Ectodermal cell (in vitro differentiated cells): Measurements from ENCODE around the gene FEM1A.
"Not testable (repeated sequence)": the region's sequence is repeated elsewhere in the genome, so short reads cannot be mapped to it uniquely, and the experiment has no call there.

Experiments used
- H3K27ac ChIP-seq: 2 replicates; pipeline ENCODE4 v1.7.0; 2013; ENCODE audit warnings: mild to moderate bottlenecking, low read depth, low read length; ENCODE audit not compliant: insufficient read depth, poor library complexity, severe bottlenecking
- H3K27me3 ChIP-seq: 2 replicates; pipeline ENCODE4 v1.7.0; 2013; ENCODE audit warnings: mild to moderate bottlenecking, low read length; ENCODE audit not compliant: insufficient read depth, control insufficient read depth, poor library complexity, severe bottlenecking
- H3K36me3 ChIP-seq: one replicate; pipeline ENCODE4 v1.7.0; 2013; ENCODE audit warnings: low read length; ENCODE audit not compliant: control insufficient read depth, insufficient read depth
- H3K4me1 ChIP-seq: one replicate; pipeline ENCODE4 v1.7.0; 2013; ENCODE audit warnings: low read length; ENCODE audit not compliant: control insufficient read depth, insufficient read depth
- H3K4me3 ChIP-seq: 2 replicates; pipeline ENCODE4 v1.7.0; 2013; ENCODE audit warnings: low read depth, low read length, control low read depth; ENCODE audit not compliant: insufficient read depth
- H3K9me3 ChIP-seq: 2 replicates; pipeline ENCODE4 v1.7.0; 2013; ENCODE audit warnings: mild to moderate bottlenecking, low read length, moderate library complexity; ENCODE audit not compliant: control insufficient read depth
- whole genome bisulfite sequencing, 2 experiments: methylation state at CpG; one replicate each; pipeline ENCODE4 v1.1.7; 2013; ENCODE audit warnings: missing lambda C conversion rate in 2 of 2; 5-methylcytosine and 5-hydroxymethylcytosine counted together

FEM1A gene

GRCh38 chr19:4794971-4795370 lies 3.4 kb downstream of the FEM1A start:
- Histone ChIP-seq H3K4me3 (no peak overlapping the region), H3K4me1 (no peaks in the 10 kb centered on the region), H3K27me3 (no peaks in the 10 kb centered on the region), H3K9me3 (no peaks in the 10 kb centered on the region), H3K27ac (no peak overlapping the region), H3K36me3 (peaks cover 14% of the 10 kb centered on the region)
- 95 to 96% methylated on average over 11 of the region's 11 CpGs for WGBS, 2 experiments

GRCh38 chr19:4795400-4795799 lies 3.9 kb downstream of the FEM1A start:
- Histone ChIP-seq H3K9me3 (no peaks in the 10 kb centered on the region), H3K4me1 (no peaks in the 10 kb centered on the region), H3K27me3 (no peaks in the 10 kb centered on the region), H3K36me3 (peaks cover 14% of the 10 kb centered on the region), H3K4me3 (no peak overlapping the region), H3K27ac (no peak overlapping the region)
- 93% methylated on average over 9 of the region's 9 CpGs for WGBS, 2 experiments

GRCh38 chr19:4800591-4801081 lies 9.1 kb downstream of the FEM1A start:
- Histone ChIP-seq H3K9me3 (no peaks in the 10 kb centered on the region), H3K36me3 (peaks cover 3% of the 10 kb centered on the region), H3K4me3 (no peak overlapping the region), H3K27ac (no peak overlapping the region), H3K27me3 (no peaks in the 10 kb centered on the region), H3K4me1 (no peaks in the 10 kb centered on the region)
- 88 to 89% methylated on average over 23 of the region's 23 CpGs for WGBS, 2 experiments

GRCh38 chr19:4801085-4801619 lies 9.6 kb downstream of the FEM1A start:
- no peak overlapping the region for H3K27ac ChIP-seq

GRCh38 chr19:4802711-4803110 lies 11.2 kb downstream of the FEM1A start:
- no peak overlapping the region for H3K4me3 ChIP-seq
- no peaks in the 10 kb centered on the region for H3K36me3 ChIP-seq
- H3K9me3 ChIP-seq = no peaks in the 10 kb centered on the region
- H3K27ac ChIP-seq = no peak overlapping the region
- H3K4me1 ChIP-seq = no peaks in the 10 kb centered on the region
- no peaks in the 10 kb centered on the region for H3K27me3 ChIP-seq
- 89% methylated on average over 7 of the region's 7 CpGs for WGBS, 2 experiments

More at GRCh38 chr19:4801085-4801619, 9.6 kb downstream of the FEM1A start:
- H3K9me3 ChIP-seq = no peaks in the 10 kb centered on the region
- peaks cover 3% of the 10 kb centered on the region for H3K36me3 ChIP-seq
- WGBS, 2 experiments = 92 to 93% methylated on average over 2 of the region's 3 CpGs
- H3K4me3 ChIP-seq = no peak overlapping the region
- H3K4me1 ChIP-seq = no peaks in the 10 kb centered on the region
- H3K27me3 ChIP-seq = no peaks in the 10 kb centered on the region

GRCh38 chr19:4803736-4804695 lies 12.5 kb downstream of the FEM1A start:
- Histone ChIP-seq H3K4me3 (no peak overlapping the region), H3K27ac (no peak overlapping the region), H3K36me3 (no peaks in the 10 kb centered on the region), H3K27me3 (no peaks in the 10 kb centered on the region), H3K9me3 (no peaks in the 10 kb centered on the region), H3K4me1 (no peaks in the 10 kb centered on the region)
- 54 to 55% methylated on average over 33 of the region's 33 CpGs for WGBS, 2 experiments

- not testable (repeated sequence) for H3K9me3 ChIP-seq, H3K36me3 ChIP-seq, H3K27ac ChIP-seq, H3K4me3 ChIP-seq, H3K4me1 ChIP-seq, H3K27me3 ChIP-seq
- 92 to 93% methylated on average over 6 of the region's 6 CpGs for WGBS, 2 experiments
Measured at GRCh38 chr19:4805140-4805539, 13.6 kb downstream of the FEM1A start.

GRCh38 chr19:4806384-4806783 lies 14.8 kb downstream of the FEM1A start:
- Histone ChIP-seq H3K36me3 (no peaks in the 10 kb centered on the region), H3K9me3 (no peaks in the 10 kb centered on the region), H3K27me3 (no peaks in the 10 kb centered on the region), H3K4me3 (no peak overlapping the region), H3K4me1 (no peaks in the 10 kb centered on the region), H3K27ac (no peak overlapping the region)
- 91 to 94% methylated on average over 6 of the region's 6 CpGs for WGBS, 2 experiments

- Histone ChIP-seq H3K27me3 (no peaks in the 10 kb centered on the region), H3K9me3 (no peaks in the 10 kb centered on the region), H3K4me3 (no peak overlapping the region), H3K27ac (no peak overlapping the region), H3K4me1 (no peaks in the 10 kb centered on the region), H3K36me3 (no peaks in the 10 kb centered on the region)
- WGBS, 2 experiments = 87 to 94% methylated on average over 6 of the region's 6 CpGs
Measured at GRCh38 chr19:4807188-4807587, 15.7 kb downstream of the FEM1A start.

GRCh38 chr19:4811328-4812131 lies 20.0 kb downstream of the FEM1A start:
- 77% methylated on average over 12 of the region's 12 CpGs for WGBS, 2 experiments

More at GRCh38 chr19:4811328-4812131, 20.0 kb downstream of the FEM1A start:
- Histone ChIP-seq H3K4me3 (no peak overlapping the region), H3K4me1 (no peaks in the 10 kb centered on the region), H3K36me3 (no peaks in the 10 kb centered on the region), H3K27me3 (no peaks in the 10 kb centered on the region), H3K9me3 (peaks cover 3% of the 10 kb centered on the region), H3K27ac (no peak overlapping the region)
